ENCODE measurements around the gene EIF4E.

Gene EIF4E

DNA sequence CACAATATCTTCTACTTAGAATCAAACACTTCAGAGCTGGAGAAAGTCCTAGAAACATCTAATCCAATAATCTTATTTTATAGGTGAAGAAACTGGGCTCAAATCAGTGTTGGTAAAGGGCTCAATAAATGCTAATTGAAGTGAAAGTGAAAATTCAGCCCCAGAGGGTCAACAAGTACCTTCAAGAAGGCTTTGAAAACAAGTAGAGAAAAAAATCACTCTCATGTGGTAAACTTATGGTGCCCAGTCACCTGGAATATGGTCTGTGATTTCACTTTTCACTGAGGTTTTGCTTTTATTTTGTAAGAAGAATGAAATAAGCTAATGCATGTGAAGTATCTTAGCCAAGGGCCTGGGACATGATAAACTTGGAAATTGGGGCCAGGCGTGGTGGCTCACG is 29.1 kb upstream of the EIF4E start:
- Histone ChIP-seq H3K79me2 (ENCODE audit: insufficient read depth, low read length) (no peaks in the 10 kb centered on the region), H3K9me2 (replicated peaks; ENCODE audit: low read depth, low read length) (no peaks in the 10 kb centered on the region), H3K27me3 (ENCODE audit: insufficient read depth, low read length, poor library complexity, severe bottlenecking) (no peaks in the 10 kb centered on the region), H3K36me3 (ENCODE audit: insufficient read depth, low read length) (no peaks in the 10 kb centered on the region), H3K4me2 (ENCODE audit: low read depth, low read length, poor library complexity, severe bottlenecking) (no peak overlapping the region), H3F3A (ENCODE audit: low read depth) (no peaks in the 10 kb centered on the region), H2AFZ (ENCODE audit: low read length) (no peak overlapping the region), H3K4me1 (ENCODE audit: insufficient read depth, low read length, poor library complexity, severe bottlenecking) (no peaks in the 10 kb centered on the region), H3K9me3 (ENCODE audit: insufficient read depth, low read depth, low read length) (no peaks in the 10 kb centered on the region), H3K9ac (ENCODE audit: low read depth, low read length, poor library complexity, severe bottlenecking) (no peak overlapping the region), H3K4me3 (ENCODE audit: low read length, poor library complexity, severe bottlenecking) (no peak overlapping the region), H4K20me1 (ENCODE audit: insufficient read depth, low read length, poor library complexity, severe bottlenecking) (no peaks in the 10 kb centered on the region)
- TF ChIP-seq, protein P1, sequence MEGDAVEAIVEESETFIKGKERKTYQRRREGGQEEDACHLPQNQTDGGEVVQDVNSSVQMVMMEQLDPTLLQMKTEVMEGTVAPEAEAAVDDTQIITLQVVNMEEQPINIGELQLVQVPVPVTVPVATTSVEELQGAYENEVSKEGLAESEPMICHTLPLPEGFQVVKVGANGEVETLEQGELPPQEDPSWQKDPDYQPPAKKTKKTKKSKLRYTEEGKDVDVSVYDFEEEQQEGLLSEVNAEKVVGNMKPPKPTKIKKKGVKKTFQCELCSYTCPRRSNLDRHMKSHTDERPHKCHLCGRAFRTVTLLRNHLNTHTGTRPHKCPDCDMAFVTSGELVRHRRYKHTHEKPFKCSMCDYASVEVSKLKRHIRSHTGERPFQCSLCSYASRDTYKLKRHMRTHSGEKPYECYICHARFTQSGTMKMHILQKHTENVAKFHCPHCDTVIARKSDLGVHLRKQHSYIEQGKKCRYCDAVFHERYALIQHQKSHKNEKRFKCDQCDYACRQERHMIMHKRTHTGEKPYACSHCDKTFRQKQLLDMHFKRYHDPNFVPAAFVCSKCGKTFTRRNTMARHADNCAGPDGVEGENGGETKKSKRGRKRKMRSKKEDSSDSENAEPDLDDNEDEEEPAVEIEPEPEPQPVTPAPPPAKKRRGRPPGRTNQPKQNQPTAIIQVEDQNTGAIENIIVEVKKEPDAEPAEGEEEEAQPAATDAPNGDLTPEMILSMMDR (conservative IDR thresholded peaks at IDR 0.05; ENCODE audit: low read length), result no peak
- TF ChIP-seq EZH2phosphoT487 (IDR thresholded peaks at IDR 0.05; ENCODE audit: borderline replicate concordance), result no peak

DNA sequence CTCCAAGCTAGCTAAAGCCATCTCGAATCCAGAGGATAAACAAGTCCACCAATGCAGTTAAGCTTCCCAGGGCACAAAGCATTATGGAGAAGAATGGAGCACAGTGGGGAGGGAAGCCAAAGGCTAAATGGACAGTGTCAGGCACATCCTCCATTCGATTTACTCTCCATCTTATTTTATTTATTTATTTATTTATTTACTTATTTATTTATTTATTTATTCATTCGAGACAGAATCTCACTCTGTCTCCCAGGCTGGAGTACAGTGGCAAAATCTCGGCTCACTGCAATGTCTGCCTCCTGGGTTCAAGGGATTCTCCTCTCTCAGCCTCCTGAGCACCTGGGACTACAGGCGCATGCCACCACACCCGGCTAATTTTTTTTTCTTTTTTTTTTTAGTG is 26.3 kb upstream of the EIF4E start:
- Histone ChIP-seq H4K20me1 (ENCODE audit: insufficient read depth, low read length, poor library complexity, severe bottlenecking) (no peaks in the 10 kb centered on the region), H3F3A (ENCODE audit: low read depth) (no peaks in the 10 kb centered on the region), H3K4me1 (ENCODE audit: insufficient read depth, low read length, poor library complexity, severe bottlenecking) (no peaks in the 10 kb centered on the region), H3K9me2 (replicated peaks; ENCODE audit: low read depth, low read length) (no peaks in the 10 kb centered on the region), H3K9ac (ENCODE audit: low read depth, low read length, poor library complexity, severe bottlenecking) (no peak overlapping the region), H3K79me2 (ENCODE audit: insufficient read depth, low read length) (no peaks in the 10 kb centered on the region), H3K4me2 (ENCODE audit: low read depth, low read length, poor library complexity, severe bottlenecking) (no peak overlapping the region), H2AFZ (ENCODE audit: low read length) (no peak overlapping the region), H3K4me3 (ENCODE audit: low read length, poor library complexity, severe bottlenecking) (no peak overlapping the region), H3K9me3 (ENCODE audit: insufficient read depth, low read depth, low read length) (no peaks in the 10 kb centered on the region), H3K27me3 (ENCODE audit: insufficient read depth, low read length, poor library complexity, severe bottlenecking) (no peaks in the 10 kb centered on the region), H3K36me3 (ENCODE audit: insufficient read depth, low read length) (no peaks in the 10 kb centered on the region)
- TF ChIP-seq, protein P1 (conservative IDR thresholded peaks at IDR 0.05; ENCODE audit: low read length), result no peak
- TF ChIP-seq EZH2phosphoT487 (IDR thresholded peaks at IDR 0.05; ENCODE audit: borderline replicate concordance), result no peak

DNA sequence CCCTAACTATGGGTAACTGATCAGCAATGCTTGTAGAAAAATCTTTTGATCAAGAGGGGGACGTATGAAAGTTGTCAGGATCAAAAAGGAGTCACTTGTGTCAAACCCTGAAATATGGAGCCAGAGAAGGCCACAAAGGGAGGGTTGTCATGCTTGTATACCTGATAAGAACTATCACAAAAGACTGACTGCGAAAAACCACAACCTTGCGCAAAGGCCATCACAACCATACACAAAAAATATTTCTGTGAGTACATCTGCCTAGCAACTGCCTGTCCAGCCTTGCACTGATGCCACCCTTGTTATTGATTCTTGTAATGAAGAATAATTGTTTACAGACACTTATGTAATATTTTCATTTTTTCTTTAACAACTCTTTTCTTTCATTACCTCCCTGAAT is 22.8 kb upstream of the EIF4E start:
- no peaks in the 10 kb centered on the region for H3K9me3 ChIP-seq (ENCODE audit: insufficient read depth, low read depth, low read length)
- H3K9ac ChIP-seq (ENCODE audit: low read depth, low read length, poor library complexity, severe bottlenecking), result no peak overlapping the region
- no peaks in the 10 kb centered on the region for H3K4me1 ChIP-seq (ENCODE audit: insufficient read depth, low read length, poor library complexity, severe bottlenecking)
- no peaks in the 10 kb centered on the region for H3K9me2 ChIP-seq (replicated peaks; ENCODE audit: low read depth, low read length)
- H3K79me2 ChIP-seq (ENCODE audit: insufficient read depth, low read length), result no peaks in the 10 kb centered on the region
- no peaks in the 10 kb centered on the region for H3K36me3 ChIP-seq (ENCODE audit: insufficient read depth, low read length)
- H3K4me3 ChIP-seq (ENCODE audit: low read length, poor library complexity, severe bottlenecking), result no peak overlapping the region
- H3K4me2 ChIP-seq (ENCODE audit: low read depth, low read length, poor library complexity, severe bottlenecking), result no peak overlapping the region
- H3K27me3 ChIP-seq (ENCODE audit: insufficient read depth, low read length, poor library complexity, severe bottlenecking), result no peaks in the 10 kb centered on the region
- no peak for TF ChIP-seq EZH2phosphoT487 (IDR thresholded peaks at IDR 0.05; ENCODE audit: borderline replicate concordance)
- TF ChIP-seq, protein P1 (conservative IDR thresholded peaks at IDR 0.05; ENCODE audit: low read length), result no peak
- no peaks in the 10 kb centered on the region for H3F3A ChIP-seq (ENCODE audit: low read depth)
- no peak overlapping the region for H2AFZ ChIP-seq (ENCODE audit: low read length)
- H4K20me1 ChIP-seq (ENCODE audit: insufficient read depth, low read length, poor library complexity, severe bottlenecking), result no peaks in the 10 kb centered on the region
